SKM-1 (cell line): ENCODE measurements around the gene CHD2.
"Not testable (repeated sequence)": the region's sequence is repeated elsewhere in the genome, so short reads cannot be mapped to it uniquely, and the experiment has no call there.

ENCODE experiments used
- DNase-seq: peaks from one replicate; lab custom pipeline; 2025; ENCODE audit not compliant: unreplicated experiment; lab: John Stamatoyannopoulos, UW

The CHD2 gene

DNA sequence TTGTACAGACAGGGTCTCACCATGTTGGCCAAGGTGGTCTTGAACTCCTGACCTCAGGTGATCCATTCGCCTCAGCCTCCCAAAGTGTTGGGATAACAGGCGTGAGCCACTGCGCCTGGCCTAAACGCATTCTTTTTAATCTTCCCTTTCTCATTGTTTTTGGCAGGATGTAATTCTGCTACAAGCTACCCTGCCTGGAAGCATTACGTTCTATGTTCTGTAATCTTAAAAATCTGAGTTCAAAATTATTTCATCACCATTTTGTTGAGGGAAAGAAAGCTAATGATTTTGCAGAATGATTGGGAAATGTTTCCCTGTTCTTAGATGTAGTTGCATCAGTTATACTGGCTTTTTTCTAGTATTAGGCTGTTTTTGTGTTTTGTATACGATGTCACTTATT is 117.4 kb downstream of the CHD2 start:
- DNase-seq, result no peak

DNA sequence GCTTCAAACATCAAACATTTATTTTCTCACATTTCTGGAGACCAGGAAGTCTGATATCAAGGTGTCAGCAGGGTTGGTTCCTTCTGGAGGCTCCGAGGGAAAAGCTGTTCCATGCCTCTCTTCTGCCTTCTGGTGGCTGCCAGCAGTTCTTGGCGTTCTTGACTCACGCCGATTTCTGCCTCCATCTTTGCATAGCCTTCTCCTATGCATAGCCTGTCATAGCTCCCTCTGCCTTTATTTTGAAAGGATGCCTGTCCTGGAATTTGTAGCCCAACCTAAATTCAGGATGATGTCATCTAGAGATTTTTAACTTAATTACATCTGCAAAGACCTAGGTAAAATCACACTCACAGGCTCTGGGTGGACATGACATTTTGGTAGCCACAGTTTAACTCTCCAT is 118.5 kb downstream of the CHD2 start:
- DNase-seq, result no peak

DNA sequence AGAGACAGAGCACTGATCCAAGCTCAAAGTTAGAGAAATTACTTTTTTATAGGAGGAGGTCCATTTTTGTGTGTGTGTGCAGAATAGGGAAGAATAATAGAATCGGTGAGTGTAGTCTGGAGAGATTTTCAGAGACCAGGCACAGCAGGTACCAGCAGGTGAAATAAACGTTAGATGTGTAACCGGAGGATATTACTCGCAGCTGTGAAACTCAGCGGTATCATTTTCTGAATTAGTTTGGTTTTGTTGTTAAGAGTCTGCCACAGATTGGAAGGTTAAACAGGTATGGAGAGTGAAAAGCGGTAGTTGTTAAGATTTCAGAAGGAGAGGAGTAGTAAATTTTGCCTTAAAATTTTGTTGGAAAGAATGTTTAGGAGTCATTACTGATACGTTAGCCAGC is 119.0 kb downstream of the CHD2 start:
- no peak for DNase-seq

DNA sequence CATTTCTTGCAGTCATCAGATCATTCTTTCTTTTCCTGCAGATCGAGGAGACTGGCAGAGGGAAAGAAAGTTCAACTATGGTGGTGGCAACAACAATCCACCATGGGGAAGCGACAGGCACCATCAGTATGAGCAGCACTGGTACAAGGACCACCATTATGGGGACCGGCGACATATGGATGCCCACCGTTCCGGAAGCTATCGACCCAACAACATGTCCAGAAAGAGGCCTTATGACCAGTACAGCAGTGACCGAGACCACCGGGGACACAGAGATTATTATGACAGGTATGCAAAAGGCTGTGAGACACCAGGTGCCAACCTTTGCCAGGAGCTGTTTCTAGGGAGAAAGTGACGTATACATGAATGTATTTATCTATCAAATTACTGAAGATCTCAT is 119.8 kb downstream of the CHD2 start:
- no peak for DNase-seq

DNA sequence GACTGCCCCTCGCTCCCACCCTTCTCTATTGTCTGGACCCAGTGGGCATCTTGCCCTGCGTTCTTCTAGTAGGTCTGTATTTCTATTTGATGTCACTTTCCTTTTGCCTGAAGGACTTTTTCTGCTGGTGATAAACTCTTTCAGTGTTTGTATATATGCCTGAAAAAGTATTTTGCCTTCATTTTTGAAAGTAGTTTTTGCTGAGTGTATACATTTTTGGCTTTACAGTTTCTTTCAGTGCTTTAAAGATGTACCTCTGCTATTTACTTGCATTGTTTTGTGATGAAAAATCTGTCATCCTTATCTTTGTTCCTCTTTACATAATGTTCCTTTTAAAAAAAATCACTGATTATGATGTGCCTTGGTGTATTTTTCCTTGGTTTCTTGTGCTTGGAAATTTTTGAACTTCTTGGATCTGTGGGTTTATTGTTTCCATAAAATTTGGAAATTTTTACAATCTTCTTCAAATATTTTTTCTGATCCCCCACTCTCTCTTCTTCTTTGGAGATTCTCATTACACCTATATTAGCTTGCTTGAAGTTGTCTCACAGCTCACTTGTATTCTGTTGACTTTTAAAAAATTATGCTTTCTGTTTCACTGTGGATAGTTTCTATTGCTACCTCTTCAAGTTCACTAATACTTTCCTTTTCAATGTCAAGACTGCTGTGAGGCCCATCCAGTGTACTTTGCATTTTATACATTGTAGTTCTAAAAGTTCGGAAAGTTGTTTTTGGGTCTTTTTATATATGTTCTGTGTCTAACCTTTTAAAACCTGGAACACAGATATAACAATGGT is 121.0 kb downstream of the CHD2 start:
- DNase-seq, result no peak

DNA sequence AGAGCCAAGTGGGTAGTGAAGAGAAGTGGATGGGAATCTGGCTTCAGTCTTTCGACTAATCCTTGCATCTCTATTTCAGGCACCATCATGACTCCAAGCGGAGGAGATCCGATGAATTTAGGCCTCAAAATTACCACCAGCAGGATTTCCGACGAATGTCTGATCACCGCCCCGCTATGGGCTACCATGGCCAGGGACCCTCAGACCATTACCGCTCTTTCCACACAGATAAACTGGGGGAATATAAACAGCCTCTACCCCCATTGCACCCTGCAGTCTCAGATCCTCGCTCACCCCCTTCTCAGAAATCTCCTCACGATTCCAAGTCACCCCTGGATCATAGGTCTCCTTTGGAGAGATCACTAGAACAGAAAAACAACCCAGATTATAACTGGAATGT is 124.2 kb downstream of the CHD2 start:
- DNase-seq, result no peak

DNA sequence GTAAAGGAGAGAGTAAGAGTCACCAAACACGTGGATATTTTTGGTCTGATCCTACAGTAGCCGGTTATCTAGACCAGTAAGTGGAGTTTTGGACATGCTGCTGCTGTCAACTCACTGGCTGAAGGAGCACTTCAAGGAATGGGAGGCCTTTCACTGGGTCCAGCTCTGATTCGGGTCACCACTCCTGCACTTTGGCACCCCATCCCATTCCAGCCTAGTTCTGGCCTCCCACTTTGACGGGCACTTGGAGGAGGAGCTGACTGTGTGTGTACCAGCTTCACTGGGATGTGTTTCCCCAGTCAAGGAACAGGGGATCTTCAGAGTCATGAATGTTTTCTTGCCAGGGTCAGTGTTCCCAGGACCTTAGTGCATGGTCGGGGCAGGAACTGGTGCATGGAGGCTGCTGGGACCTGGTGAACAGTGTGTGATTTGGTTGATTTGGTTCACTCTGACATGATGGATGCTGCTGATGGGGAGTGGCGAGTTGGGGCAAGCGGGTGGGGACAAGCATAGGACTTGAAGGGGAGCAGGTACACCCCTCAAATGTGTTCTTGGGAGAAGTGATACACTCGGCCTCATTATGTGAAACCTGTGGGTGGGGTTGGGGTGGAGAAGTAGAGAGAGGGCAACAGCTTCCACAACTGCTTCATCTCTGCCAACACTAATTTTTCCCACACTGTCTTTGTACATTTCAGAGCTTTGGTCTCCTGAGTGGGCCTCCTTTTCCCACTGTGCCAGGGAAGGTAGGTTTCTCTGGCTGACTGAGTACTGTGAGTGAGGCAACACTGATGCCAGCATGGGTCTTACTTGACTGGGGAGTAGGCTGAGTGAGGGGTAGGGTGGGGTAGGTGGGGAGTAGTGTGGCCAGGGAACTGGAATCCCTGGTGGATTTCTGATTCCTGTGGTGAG is 124.8 kb downstream of the CHD2 start:
- DNase-seq, result no peak

DNA sequence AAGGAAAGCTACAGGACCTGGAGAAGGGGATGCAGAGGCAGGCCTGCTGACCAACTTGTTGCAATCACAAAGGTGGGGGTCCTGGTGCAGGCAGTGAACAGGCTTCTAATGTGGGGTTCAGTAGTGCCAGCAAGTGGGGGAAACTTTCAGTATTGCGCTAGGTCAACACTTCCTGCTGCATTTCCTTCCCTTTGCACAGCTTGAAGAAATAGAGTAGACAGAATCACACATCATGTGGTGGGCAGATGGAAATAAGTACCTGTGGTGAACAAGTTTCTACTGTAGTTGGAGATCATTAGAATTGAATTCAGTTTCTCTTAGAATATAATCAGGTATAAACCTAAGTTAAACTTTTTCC is 125.5 kb downstream of the CHD2 start:
- no peak for DNase-seq

DNA sequence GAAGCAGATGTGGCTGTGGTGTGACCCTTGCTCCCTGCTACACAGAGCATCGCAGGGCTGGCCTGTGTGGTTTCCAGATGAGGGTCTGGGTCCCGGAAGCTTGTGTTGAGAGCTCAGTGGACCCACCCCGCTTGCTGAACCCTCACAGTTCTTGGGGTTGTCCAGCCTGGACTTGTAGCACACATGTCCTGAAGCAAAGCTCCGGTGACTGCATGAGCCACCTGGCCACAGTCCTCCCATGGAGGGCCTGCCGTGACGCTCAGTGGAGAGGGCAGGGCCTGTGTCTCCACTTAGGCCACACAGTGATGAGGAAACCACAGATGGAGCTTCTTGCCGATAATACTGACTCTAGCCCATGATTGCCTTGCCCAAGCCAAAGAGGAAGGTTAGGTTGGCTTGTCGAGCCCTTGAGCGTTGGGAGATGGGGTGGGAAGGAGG is 126.3 kb downstream of the CHD2 start:
- DNase-seq, result no peak

DNA sequence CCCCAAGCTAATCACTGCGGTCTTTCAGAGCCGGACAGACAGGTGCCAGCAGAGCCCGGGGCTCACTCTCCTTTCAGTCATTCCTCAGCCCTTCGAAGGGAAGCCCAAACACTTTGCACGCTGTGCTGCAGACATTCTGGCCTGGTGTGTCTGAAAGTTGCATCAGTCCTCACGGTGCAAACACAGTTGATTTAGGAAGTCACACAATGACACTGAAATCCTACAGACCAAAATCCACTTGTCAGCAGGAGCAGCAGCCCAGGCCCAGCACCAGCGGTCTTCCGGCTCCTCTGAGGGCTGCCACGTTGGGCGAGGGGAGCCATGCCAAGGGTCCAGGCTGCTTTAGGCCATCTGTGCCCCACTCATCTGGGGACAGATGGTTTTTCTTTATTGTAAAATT is 127.3 kb downstream of the CHD2 start:
- DNase-seq, result no peak

DNA sequence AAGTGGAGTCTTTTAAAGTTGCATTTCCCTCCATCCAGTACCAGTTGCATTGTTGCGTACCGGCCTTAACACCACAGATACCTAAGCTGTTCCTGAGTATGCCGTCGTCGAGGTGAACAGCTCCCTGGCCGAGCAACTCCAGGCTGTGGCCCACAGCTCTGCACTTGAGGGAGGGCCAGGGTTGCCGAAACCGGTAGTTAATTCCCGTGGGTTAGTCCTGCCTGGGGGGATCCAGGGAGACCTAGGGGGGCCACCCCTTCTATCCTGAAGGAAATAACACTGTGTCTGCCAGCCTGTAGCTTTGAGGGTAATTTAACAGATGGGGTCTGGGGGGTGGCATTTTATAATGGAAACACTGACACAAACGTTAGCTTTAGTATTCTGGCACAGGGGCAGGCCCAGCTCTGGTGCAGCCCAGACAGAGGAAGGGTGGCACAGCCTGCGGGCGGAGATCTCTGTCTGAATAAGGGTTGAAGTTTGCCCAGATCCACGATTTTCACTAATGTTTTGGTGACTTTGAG is 128.0 kb downstream of the CHD2 start:
- DNase-seq, result no peak

DNA sequence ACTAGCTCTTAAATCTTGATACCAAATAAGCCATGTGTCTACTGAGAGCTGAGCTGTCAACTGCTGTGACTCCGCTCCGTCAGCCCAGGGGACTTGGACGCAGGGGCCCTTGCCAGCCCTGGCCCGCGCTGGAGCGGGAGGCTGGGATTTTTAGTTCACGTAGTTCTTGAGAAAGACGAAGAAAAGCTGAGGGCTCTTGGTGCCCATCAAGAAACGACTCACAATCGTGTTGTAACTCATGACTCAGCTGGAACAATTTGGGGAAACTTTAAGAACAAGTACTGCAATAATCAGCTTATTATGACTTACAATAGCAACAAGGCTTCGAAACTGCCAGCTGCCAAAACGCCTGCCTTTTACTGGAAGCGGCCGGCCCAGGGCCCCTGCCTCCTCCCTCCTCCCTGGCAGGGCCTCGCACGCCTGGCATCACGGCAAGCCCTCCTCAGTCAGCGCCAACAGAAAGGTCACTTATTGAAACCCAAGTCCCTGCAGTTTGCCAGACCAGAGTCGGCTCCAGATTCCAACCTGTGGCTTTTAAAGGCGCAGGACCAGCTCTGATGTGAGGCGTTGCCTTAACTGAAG is 128.6 kb downstream of the CHD2 start:
- no peak for DNase-seq

DNA sequence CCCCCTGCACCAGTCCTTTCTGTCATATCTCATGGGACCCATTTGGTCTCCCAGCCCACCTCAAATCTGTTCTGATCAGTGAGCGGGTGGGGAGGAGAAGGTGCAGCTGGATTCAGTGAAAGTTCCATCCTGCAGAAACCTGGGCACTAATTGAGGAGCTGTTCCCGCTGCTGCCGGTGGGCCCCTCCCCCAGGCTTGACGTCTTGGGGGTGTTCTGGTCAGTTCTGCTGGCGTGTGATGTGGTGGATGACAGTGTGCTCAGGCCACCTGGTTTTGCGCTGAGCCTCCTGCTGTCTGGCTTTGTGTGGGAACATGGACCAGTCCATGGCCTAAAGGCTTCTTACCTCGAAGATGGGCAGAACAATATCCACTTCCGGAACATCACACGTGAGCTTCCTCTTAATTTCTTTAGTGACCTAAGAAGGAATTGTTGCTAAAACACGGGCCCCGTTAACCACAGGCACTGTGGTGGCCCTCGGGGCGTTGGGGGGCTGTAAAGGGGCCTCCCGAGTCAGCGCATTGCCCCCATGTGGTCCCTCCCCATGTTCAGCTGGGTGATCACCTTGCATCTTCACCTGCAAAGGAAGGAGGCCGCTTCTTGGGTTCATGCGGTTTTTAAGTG is 129.2 kb downstream of the CHD2 start:
- no peak for DNase-seq

DNA sequence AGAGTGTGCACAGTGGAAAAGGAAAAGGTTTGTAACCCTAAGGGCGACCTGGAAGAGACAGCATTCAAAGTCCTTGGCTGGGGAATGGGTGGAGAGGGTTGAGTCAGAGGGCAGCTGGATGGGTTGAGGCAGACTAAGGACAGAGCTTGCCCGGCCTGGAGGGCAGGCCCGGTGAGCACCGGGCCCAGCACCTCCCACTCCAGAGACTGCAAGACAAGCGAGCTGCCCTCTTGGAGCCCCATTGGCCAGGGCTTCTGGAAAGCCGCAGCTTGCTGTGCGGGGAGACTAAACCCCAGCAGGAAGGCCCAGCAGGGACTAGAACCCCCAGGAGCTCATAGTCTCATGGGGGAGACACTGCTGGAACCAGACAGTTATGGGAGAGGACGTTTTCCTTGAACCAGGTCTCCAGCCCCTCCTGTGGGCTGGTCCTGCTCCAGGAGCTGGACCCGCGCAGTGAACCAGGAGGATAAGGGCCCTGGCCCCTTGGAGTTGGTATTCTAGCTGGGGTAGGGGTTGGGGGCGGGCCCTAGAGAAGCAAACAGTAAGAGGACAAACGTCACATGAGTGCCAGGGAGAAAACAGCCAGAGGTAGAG is 129.8 kb downstream of the CHD2 start:
- DNase-seq, result no peak

DNA sequence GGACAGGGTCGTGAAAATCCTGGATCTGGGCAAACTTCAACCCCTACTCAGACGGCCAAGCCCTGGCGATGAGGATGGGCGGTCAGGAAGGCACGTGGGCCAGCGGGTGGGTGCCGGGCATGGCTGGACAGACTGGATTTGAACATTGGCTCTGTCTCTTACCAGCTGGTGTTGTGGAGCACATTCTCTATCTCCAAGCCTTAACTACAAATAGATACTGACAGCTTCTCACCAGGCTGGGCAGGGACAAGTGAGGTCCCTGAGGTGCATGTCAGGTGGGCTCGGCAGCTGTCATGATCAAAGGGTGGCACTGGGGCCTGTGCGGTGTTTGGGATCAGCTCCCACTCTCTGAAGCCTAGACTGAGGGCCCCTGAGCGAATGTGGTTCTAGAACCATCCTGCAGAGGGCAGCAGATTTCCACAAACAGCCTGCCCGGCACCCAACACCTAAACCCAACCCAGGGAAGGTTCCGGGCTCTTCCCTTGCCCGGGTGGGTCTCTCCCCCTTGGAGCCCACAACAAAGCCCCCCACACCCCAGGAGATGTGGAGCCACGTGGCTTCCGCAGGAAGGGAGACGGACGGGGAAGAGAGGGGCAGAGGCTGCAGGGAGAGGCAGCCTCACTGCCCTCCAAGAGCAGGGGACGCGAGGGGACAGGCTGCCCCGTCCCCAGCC is 130.4 kb downstream of the CHD2 start:
- no peak for DNase-seq

DNA sequence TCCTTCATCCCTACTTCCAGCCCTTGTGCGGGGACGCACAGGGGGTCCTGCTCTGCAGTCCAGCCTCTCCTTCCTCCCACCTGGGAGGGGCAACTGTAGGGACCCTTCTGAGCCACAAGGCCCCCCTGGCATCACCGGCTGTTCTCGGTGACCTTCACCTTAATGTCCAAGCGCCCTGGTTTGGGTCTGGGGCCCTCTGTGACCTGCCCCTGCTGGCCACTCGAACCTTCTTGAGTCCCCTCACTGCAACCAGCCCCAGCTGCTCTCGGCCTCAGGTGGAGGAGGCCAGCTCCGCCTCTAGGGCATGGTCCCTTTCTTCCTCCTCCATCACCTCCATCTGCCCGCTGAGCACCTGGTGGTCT is 131.0 kb downstream of the CHD2 start:
- DNase-seq, result no peak

DNA sequence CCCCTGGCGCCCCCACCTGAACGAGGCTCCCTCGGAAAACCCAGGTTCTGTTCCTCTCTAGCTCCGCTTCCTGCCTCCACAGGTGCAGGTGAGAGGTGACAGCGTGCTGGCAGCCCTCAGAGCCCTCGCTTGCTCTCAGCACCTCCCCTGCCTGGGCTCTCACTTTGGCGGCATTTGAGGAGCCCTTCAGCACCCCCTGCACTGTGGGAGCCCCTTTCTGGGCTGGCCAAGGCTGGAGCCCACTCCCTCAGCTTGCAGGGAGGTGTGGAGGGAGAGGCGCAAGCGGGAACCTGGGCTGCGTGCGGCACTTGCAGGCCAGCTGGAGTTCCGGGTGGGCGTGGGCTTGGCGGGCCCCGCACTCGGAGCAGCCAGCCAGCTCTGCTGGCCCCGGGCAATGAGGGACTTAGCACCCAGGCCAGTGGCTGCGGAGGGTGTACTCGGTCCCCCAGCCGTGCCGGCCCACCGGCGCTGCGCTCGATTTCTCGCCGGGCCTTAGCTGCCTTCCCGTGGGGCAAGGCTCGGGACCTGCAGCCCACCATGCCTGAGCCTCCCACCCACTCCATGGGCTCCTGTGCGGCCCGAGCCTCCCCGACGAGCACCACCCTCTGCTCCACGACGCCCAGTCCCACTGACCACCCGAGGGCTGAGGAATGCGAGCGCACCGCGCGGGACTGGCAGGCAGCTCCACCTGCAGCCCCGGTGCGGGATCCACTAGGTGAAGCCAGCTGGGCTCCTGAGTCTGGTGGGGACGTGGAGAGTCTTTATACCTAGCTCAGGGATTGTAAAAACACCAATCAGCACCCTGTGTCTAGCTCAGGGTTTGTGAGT is 131.6 kb downstream of the CHD2 start:
- not testable (repeated sequence) for DNase-seq

DNA sequence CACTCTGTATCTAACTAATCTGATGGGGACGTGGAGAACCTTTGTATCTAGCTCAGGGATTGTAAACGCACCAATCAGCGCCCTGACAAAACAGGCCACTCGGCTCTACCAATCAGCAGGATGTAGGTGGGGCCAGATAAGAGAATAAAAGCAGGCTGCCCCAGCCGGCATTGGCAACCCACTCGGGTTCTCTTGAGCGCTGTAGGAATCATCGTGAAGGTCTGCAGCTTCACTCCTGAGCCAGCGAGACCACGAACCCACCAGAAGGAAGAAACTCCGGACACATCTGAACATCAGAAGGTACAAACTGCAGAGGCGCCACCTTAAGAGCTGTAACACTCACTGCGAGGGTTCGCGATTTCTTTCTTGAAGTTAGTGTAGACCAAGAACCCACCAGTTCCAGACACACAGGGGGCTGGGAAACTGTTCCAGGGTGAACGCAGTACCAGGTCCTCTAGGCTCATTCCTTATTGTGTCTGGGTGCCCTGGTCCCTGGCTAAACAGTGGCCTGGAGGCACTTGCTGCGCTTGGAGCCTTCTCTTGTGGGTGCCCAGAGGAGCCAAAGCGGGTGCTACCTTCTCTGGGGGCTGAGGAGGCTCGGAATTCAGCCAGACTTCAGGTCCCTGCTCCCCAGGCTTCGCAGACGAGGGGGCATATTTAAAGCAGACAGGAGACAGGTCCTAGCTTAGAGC is 132.5 kb downstream of the CHD2 start:
- DNase-seq, result not testable (repeated sequence)
